Kidney epithelial cell (primary cell): ENCODE measurements around the gene PCP4L1. TPM values are rescaled to one million over a fixed set of nuclear protein-coding genes. Genes with fewer than 3 reads are reported as not detected.
"Not testable (repeated sequence)": the region's sequence is repeated elsewhere in the genome, so short reads cannot be mapped to it uniquely, and the experiment has no call there.

Experiments used
- DNase-seq: peaks from one replicate; pipeline ENCODE4 v3.0.0-alpha.2; 2010; ENCODE audit warnings: low read depth
- H3K27me3 ChIP-seq: 2 replicates; pipeline ENCODE4 v1.6.0; 2011; ENCODE audit warnings: low read length; ENCODE audit not compliant: control insufficient read depth, insufficient read depth
- H3K36me3 ChIP-seq: 2 replicates; pipeline ENCODE4 v1.5.1; 2011; ENCODE audit warnings: low read length; ENCODE audit not compliant: control insufficient read depth, insufficient read depth
- H3K4me3 ChIP-seq: 2 replicates; pipeline ENCODE4 v1.5.1; 2011; ENCODE audit warnings: low read depth, mild to moderate bottlenecking, control low read depth, low read length
- total RNA-seq: library from RNA; depleted of rRNA; stranded (reverse); fragments of >200 nt; gene quantifications from 2 replicates; pipeline ENCODE4 v1.2.3, GENCODE V29; 2015
- TF ChIP-seq, protein P1 (sequence below): IDR thresholded peaks from 2 replicates; pipeline ENCODE4 v1.5.1; 2011; ENCODE audit warnings: mild to moderate bottlenecking, moderate library complexity, low read length, control low read depth, inconsistent platforms; ENCODE audit not compliant: insufficient read depth, poor library complexity, severe bottlenecking

Gene PCP4L1
- total RNA-seq, 1 donor from 2014 or later: not detected

GRCh38 chr1:161250829-161251228 lies 7.7 kb upstream of the PCP4L1 start:
- H3K36me3 ChIP-seq: no peaks in the 10 kb centered on the region
- DNase-seq: no peak
- no peaks in the 10 kb centered on the region for H3K27me3 ChIP-seq
- TF ChIP-seq, protein P1, sequence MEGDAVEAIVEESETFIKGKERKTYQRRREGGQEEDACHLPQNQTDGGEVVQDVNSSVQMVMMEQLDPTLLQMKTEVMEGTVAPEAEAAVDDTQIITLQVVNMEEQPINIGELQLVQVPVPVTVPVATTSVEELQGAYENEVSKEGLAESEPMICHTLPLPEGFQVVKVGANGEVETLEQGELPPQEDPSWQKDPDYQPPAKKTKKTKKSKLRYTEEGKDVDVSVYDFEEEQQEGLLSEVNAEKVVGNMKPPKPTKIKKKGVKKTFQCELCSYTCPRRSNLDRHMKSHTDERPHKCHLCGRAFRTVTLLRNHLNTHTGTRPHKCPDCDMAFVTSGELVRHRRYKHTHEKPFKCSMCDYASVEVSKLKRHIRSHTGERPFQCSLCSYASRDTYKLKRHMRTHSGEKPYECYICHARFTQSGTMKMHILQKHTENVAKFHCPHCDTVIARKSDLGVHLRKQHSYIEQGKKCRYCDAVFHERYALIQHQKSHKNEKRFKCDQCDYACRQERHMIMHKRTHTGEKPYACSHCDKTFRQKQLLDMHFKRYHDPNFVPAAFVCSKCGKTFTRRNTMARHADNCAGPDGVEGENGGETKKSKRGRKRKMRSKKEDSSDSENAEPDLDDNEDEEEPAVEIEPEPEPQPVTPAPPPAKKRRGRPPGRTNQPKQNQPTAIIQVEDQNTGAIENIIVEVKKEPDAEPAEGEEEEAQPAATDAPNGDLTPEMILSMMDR: no peak
- no peak overlapping the region for H3K4me3 ChIP-seq

- TF ChIP-seq, protein P1: no peak
- Histone ChIP-seq H3K36me3 (no peaks in the 10 kb centered on the region), H3K27me3 (no peaks in the 10 kb centered on the region), H3K4me3 (no peak overlapping the region)
- DNase-seq: no peak
Observed at GRCh38 chr1:161251579-161251978, 7.0 kb upstream of the PCP4L1 start.

- H3K4me3 ChIP-seq, DNase-seq, H3K36me3 ChIP-seq: not testable (repeated sequence)
- peaks cover 27% of the 10 kb centered on the region for H3K27me3 ChIP-seq
Observed at GRCh38 chr1:161255302-161255701, 3.2 kb upstream of the PCP4L1 start.

DNA sequence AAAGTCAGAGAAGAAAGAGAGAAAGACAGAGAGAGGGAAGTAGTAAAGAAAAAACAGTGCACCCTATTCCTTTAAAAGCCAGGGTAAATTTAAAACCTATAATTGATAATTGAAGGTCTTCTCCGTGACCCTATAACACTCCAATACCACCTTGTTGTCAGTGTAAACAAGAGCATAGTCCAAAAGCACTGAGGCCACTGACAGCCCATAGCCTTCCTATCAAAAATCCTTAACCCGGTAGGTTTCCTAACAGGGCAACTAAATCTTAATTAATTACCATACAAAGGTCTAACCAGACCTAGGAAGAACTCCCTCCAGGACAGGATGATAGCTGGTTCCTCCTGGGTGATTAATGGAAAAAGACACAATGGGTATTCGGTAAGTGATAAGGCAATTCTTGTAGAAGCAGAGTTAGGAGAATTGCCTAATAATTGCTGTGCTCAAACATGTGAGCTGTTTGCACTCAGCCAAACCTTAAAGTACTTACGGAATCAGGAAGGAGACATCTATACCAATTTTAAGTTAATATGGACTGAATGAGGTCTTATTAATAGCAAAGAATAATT lies 2.5 kb upstream of the PCP4L1 start:
- DNase-seq: not testable (repeated sequence)

DNA sequence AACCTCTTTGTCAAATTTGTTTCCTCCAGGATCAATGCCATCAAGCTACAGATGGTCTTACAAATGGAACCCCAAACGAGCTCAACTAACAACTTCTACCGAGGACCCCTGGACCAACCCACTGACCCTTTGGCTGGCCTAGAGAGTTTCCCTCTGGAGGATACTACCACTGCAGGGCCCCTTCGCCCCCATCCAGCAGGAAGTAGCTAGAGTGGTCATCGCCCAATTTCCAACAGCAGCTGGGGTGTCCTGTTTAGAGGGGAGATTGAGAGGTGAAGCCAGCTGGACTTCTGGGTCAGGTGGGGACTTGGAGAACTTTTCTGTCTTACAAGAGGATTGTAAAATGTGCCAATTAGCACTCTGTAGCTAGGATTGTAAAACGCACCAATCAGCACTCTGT lies 1.4 kb upstream of the PCP4L1 start:
- H3K27me3 ChIP-seq: peaks cover 42% of the 10 kb centered on the region

More for the DNA sequence above, 2.5 kb upstream of the PCP4L1 start:
- H3K36me3 ChIP-seq, H3K4me3 ChIP-seq: not testable (repeated sequence)
- H3K27me3 ChIP-seq: peaks cover 34% of the 10 kb centered on the region

GRCh38 chr1:161259345-161259702 lies 779 bp downstream of the PCP4L1 start:
- DNase-seq: no peak
- Histone ChIP-seq H3K36me3 (no peaks in the 10 kb centered on the region), H3K4me3 (no peak overlapping the region), H3K27me3 (peaks cover 42% of the 10 kb centered on the region)
- TF ChIP-seq, protein P1: no peak

More for the DNA sequence above, 1.4 kb upstream of the PCP4L1 start:
- H3K4me3 ChIP-seq, H3K36me3 ChIP-seq, DNase-seq: not testable (repeated sequence)

DNA sequence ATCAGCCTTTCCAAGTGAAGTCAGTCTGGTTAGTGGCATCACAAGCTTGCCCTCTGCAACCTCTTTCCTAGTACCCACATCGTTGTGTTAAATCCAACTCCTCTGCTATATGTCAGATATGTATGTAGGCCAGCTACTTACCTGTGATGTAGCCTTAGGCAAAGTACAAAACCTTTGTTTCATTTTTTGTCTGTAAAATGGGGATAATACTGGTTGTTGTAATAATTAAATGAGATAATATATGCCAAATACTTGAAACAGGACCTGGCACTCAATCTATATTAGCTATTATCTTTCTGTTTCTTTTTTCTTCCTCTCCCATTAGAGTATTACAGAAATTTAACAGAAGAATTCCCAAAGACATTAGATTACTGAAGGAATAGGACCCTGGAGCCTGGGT lies 1.2 kb downstream of the PCP4L1 start:
- H3K27me3 ChIP-seq: peaks cover 42% of the 10 kb centered on the region
- TF ChIP-seq, protein P1: no peak

More for the DNA sequence above, 1.2 kb downstream of the PCP4L1 start:
- no peak overlapping the region for H3K4me3 ChIP-seq
- no peak for DNase-seq
- no peaks in the 10 kb centered on the region for H3K36me3 ChIP-seq
